Lower leg skin (tissue), 4 donors: Measurements from ENCODE around the gene IL4I1. TPM values are rescaled to one million over a fixed set of nuclear protein-coding genes. Genes with fewer than 3 reads are reported as not detected.

Experiments
- DNase-seq, 2 donors: peaks; one replicate each; pipeline ENCODE4 v3.0.0-alpha.2; 2019; ENCODE audit warnings: low spot score in 2 of 2
- H3K4me3 ChIP-seq: fragments of 200-600 bp; sonication (generic); 2 replicates; pipeline ENCODE4 v1.5.1; 2017; ENCODE audit warnings: mild to moderate bottlenecking, low read depth; ENCODE audit not compliant: poor library complexity, severe bottlenecking
- POLR2A ChIP-seq, 2 donors: fragments of 450-650 bp; IDR thresholded peaks; one replicate each; pipeline ENCODE4 v1.6.1; 2016 to 2017; ENCODE audit warnings: antibody characterized with exemption in 2 of 2, mild to moderate bottlenecking in 1 of 2, moderate library complexity in 1 of 2
- whole genome bisulfite sequencing, 2 donors: methylation state at CpG; one replicate each; pipeline ENCODE4 v1.1.5; 2018; 5-methylcytosine and 5-hydroxymethylcytosine counted together
- intact Hi-C: fragments of 100-400 bp; cut with DNase I; formaldehyde crosslinking; loops from one replicate; pipeline ENCODE4 v1.15.0; 2023; ENCODE audit warnings: low total_unique reads
- total RNA-seq, 4 donors: library from RNA; depleted of rRNA; stranded (reverse); fragments of >200 nt; gene quantifications; one replicate each; pipeline ENCODE4 v1.1.0, GENCODE V29; 2016
- TF ChIP-seq, protein P1 (sequence below), 3 donors: fragments of 450-650 bp; IDR thresholded peaks; one replicate each; pipeline ENCODE4 v1.5.1; 2016; ENCODE audit warnings: antibody characterized with exemption in 3 of 3, mild to moderate bottlenecking in 3 of 3, moderate library complexity in 2 of 3

The IL4I1 gene
- total RNA-seq, 4 donors from 2014 or later, result 0.42 TPM; not detected in 3

DNA sequence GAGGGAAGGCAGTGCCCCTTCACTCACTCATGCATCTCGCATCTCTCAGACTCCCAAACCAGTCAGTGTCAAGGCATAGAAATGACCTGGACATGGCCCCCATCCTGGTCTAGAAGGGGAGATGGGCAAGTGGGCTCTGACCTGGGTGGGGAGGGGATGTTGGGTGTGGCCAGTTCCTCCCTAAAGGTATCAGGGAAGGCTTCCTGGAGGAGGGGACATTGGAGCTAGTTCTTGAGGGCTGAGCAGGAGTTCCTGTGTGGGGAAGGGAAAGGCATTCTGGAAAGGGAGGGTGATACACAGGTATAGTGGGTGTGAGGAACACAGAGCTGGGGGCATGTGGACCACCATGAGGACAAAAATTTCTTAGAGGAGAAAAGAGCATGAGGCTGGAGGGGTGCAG lies 4.0 kb downstream of the IL4I1 start:
- no peak for TF ChIP-seq POLR2A (IDR thresholded peaks at IDR 0.05)
- TF ChIP-seq, protein P1, sequence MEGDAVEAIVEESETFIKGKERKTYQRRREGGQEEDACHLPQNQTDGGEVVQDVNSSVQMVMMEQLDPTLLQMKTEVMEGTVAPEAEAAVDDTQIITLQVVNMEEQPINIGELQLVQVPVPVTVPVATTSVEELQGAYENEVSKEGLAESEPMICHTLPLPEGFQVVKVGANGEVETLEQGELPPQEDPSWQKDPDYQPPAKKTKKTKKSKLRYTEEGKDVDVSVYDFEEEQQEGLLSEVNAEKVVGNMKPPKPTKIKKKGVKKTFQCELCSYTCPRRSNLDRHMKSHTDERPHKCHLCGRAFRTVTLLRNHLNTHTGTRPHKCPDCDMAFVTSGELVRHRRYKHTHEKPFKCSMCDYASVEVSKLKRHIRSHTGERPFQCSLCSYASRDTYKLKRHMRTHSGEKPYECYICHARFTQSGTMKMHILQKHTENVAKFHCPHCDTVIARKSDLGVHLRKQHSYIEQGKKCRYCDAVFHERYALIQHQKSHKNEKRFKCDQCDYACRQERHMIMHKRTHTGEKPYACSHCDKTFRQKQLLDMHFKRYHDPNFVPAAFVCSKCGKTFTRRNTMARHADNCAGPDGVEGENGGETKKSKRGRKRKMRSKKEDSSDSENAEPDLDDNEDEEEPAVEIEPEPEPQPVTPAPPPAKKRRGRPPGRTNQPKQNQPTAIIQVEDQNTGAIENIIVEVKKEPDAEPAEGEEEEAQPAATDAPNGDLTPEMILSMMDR (IDR thresholded peaks at IDR 0.05), result no peak
- no peak for DNase-seq
- 85% methylated on average over 1 of the region's 1 CpG for WGBS, 2 donors
- intact Hi-C loops, result no loop called here
- H3K4me3 ChIP-seq, result no peak overlapping the region

DNA sequence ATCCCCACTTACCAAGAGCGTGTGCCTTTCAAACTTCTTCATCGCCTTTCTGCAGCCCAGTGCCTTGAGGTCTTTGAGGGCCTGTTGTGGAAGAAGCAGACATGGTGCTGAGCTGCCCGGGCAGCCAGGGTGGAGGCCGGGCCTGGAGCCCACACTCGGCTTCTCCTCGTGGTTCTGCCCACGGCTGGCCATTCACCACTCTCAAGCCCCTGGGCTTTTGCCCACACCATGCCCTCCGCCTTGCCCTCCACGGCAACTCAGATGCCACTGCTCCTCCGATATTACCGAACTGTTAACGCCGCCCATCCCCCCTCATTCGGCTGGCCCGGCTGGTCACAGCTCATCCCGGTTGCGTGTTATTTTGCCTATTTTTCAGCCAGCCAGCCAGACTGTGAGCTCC lies 5.3 kb downstream of the IL4I1 start:
- WGBS, 2 donors, result 82 to 84% methylated on average over 16 to 17 of the region's 17 CpGs
- no peak for DNase-seq
- no peak overlapping the region for H3K4me3 ChIP-seq
- intact Hi-C loops, result no loop called here
- no peak for TF ChIP-seq POLR2A (IDR thresholded peaks at IDR 0.05)
- TF ChIP-seq, protein P1 (IDR thresholded peaks at IDR 0.05), result no peak

DNA sequence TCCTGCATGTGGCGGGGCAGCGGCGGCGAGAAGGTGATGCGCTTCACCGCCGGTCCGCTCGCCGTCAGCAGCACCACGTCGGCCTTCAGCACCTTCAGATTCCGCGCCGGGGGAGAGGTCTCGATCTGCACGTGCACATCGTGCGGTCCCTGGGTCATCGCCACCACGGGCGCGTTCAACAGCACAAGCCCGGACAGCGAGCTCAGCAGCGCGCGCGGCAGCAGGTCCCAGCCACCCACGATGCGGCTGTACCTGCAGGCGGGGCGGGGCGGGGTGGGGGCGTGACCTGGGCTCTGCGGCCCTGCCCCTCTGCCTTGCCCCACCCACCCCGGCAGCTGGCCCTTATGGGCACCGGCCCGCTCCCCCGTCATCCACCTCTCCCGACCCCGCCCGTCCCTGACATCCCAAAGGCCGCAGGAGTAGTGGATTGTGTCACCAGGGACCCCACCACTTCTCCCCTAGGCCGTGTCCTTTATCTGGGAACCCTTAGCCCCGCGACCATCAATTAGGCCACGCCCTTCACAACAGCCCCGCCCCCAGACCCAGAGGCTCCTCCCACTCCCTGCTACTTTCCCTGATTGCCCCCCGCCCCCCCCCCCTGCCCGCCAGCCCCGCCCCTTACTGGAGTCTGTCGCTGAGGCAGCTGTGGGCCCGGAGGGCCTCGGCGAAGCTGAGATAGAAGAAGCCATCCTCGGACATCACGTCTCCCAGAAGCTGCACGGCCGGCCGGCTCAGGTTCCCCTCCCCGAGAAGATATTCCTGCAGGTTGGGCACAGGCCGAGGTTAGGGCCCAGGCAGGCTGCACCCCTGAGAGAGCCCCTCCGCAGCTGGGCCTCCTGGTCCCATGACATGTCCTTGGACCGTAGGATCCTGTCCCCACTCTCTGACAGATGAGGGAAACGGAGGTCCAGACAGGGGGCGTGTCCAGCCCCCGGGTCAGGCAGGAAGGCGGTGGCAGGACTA lies 6.1 kb downstream of the IL4I1 start:
- H3K4me3 ChIP-seq, result no peak overlapping the region
- TF ChIP-seq, protein P1 (IDR thresholded peaks at IDR 0.05), result no peak
- TF ChIP-seq POLR2A (IDR thresholded peaks at IDR 0.05), result no peak
- DNase-seq, result no peak
- 9 to 19% methylated on average over 42 to 52 of the region's 69 CpGs for WGBS, 2 donors
- intact Hi-C loops, result no loop called here

DNA sequence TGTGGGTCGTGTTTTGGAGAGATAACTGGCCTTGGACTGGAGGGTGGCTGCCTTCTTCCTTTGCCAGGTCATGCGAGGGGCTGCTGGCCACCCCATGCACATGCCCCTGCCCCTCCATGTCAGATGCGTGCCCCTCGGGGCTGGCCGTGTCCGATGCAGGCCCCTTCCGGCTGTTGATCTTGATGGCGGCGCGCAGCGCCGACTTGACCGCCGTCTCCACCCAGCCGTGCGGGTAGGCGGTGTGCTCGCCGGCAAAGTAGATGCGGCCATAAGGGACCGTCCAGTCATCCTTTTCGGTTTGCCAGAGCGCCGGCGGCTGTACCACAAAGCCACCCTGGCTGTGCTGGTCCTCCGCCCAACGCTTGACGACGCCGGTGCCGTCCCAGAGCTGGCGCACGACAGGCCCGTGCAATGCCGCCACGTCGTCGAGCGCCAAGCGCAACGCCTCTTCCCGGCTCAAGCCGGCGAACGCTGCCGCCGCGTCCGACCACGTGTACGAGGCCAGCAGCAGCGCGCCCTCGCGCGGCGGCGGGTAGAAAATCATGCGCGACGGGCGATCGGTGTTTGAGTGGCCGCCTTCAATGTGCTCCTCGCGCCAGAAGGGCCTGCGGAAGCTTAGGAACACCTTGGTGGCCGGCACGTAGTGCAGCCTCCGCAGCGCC lies 6.9 kb downstream of the IL4I1 start:
- no peak overlapping the region for H3K4me3 ChIP-seq
- WGBS, 2 donors, result 31 to 35% methylated on average over 38 to 51 of the region's 71 CpGs
- TF ChIP-seq, protein P1 (IDR thresholded peaks at IDR 0.05), result no peak
- no peak for TF ChIP-seq POLR2A (IDR thresholded peaks at IDR 0.05)
- DNase-seq, result peak in 1 of 2 donors; percentile 94
- intact Hi-C loops, result no loop called here

DNA sequence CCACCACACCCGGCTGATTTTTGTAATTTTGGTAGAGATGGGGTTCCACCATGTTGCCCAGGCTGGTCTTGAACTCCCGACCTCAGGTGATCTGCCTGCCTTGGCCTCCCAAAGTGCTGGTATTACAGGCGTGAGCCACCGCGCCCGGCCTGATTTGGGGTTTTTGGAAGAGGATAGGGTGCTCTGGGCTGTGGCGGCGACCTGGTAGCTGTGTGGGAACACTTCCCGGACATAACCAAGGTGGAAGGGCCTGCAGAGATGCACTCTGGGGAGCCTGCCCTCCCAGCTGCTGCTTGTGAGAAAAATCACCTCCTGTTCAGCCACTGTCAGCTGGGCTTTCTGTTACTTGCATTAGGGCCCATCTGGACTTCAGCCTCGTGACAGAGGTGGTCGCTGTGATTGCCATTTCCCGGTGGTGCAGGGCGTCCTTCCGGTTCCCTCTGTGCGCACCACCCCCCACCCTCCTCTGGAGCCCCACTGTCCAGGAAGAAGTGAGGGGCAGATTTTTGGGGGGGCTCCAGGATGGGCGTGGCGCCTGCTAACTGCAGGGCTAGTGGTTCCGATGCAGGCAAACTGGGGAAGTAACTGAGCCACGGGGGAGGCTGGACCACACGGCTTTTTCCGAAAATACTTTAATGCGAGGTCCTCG lies 7.5 kb downstream of the IL4I1 start:
- 91 to 95% methylated on average over 23 of the region's 23 CpGs for WGBS, 2 donors
- no peak overlapping the region for H3K4me3 ChIP-seq
- intact Hi-C loops, result no loop called here
- TF ChIP-seq POLR2A (IDR thresholded peaks at IDR 0.05), result no peak
- TF ChIP-seq, protein P1 (IDR thresholded peaks at IDR 0.05), result no peak
- DNase-seq, result no peak
